Neural cell (in vitro differentiated cells): Measurements from ENCODE around the gene ESR1. TPM values are rescaled to one million over a fixed set of nuclear protein-coding genes. Genes with fewer than 3 reads are reported as not detected.
"Not testable (repeated sequence)": the region's sequence is repeated elsewhere in the genome, so short reads cannot be mapped to it uniquely, and the experiment has no call there.

ENCODE experiments used
- H2AFZ ChIP-seq: fragments of 200-600, 300-800 bp; sonication (generic), shearing (Covaris generic); 2 replicates; pipeline ENCODE4 v1.6.0; 2014; ENCODE audit warnings: low read depth, mild to moderate bottlenecking, antibody characterized with exemption, low read length, moderate library complexity
- H3F3A ChIP-seq: fragments of 200-600 bp; shearing (Covaris generic); 2 replicates; pipeline ENCODE4 v1.6.1; 2016; ENCODE audit warnings: mild to moderate bottlenecking, moderate library complexity, mixed read lengths, antibody characterized with exemption, low read length; ENCODE audit not compliant: insufficient read depth, poor library complexity, severe bottlenecking
- H3K27ac ChIP-seq: fragments of 200-600, 300-800 bp; sonication (generic), shearing (Covaris generic); 2 replicates; pipeline ENCODE4 v1.5.1; 2014; ENCODE audit warnings: mild to moderate bottlenecking, low read length, moderate library complexity
- H3K27me3 ChIP-seq: fragments of 300-800, 200-600 bp; sonication (generic), shearing (Covaris generic); 2 replicates; pipeline ENCODE4 v1.6.0; 2014; ENCODE audit warnings: mild to moderate bottlenecking, low read depth, low read length, moderate library complexity; ENCODE audit not compliant: insufficient read depth
- H3K36me3 ChIP-seq: fragments of 300-800, 200-600 bp; sonication (generic), shearing (Covaris generic); 2 replicates; pipeline ENCODE4 v1.5.1; 2014; ENCODE audit warnings: mild to moderate bottlenecking, antibody characterized with exemption, low read length, moderate library complexity; ENCODE audit not compliant: insufficient read depth
- H3K4me2 ChIP-seq: fragments of 300-800, 200-600 bp; sonication (generic), shearing (Covaris generic); 2 replicates; pipeline ENCODE4 v1.6.0; 2014; ENCODE audit warnings: mild to moderate bottlenecking, low read length
- H3K4me3 ChIP-seq: fragments of 300-800, 200-600 bp; sonication (generic), shearing (Covaris generic); 2 replicates; pipeline ENCODE4 v1.5.1; 2014; ENCODE audit warnings: mild to moderate bottlenecking, low read length, moderate library complexity
- H3K79me2 ChIP-seq: fragments of 200-600 bp; shearing (Covaris generic); replicated peaks from 2 replicates; pipeline ENCODE4 v1.6.0; 2014; ENCODE audit warnings: mild to moderate bottlenecking, low read length, moderate library complexity; ENCODE audit not compliant: insufficient read depth
- H3K9ac ChIP-seq: fragments of 300-800, 200-600 bp; sonication (generic), shearing (Covaris generic); 2 replicates; pipeline ENCODE4 v1.6.1; 2016; ENCODE audit warnings: mild to moderate bottlenecking, low read length, mixed read lengths
- H3K9me2 ChIP-seq: fragments of 200-600 bp; shearing (Covaris generic); 2 replicates; pipeline ENCODE4 v1.6.1; 2016; ENCODE audit warnings: mild to moderate bottlenecking, low read length, mixed read lengths; ENCODE audit not compliant: insufficient read depth
- H3K9me3 ChIP-seq: fragments of 200-600, 300-800 bp; sonication (generic), shearing (Covaris generic); 2 replicates; pipeline ENCODE4 v1.6.1; 2016; ENCODE audit warnings: mild to moderate bottlenecking, mixed run types, low read length, moderate library complexity, mixed read lengths
- H4K20me1 ChIP-seq: fragments of 200-600 bp; shearing (Covaris generic); 2 replicates; pipeline ENCODE4 v1.6.1; 2016; ENCODE audit warnings: mild to moderate bottlenecking, mixed run types; ENCODE audit not compliant: insufficient read depth
- EP300 ChIP-seq: fragments of 450-650 bp; conservative IDR thresholded peaks from 2 replicates; pipeline ENCODE4 v1.6.1; 2014; ENCODE audit warnings: antibody characterized with exemption, mild to moderate bottlenecking, moderate library complexity; ENCODE audit not compliant: poor library complexity, severe bottlenecking
- EZH2 ChIP-seq: fragments of 200-600, 300-800 bp; shearing (Covaris generic), sonication (generic); IDR thresholded peaks from 2 replicates; pipeline ENCODE4 v1.6.1; 2014; ENCODE audit warnings: antibody characterized with exemption, low read length, borderline replicate concordance, mild to moderate bottlenecking; ENCODE audit not compliant: insufficient read depth, poor library complexity, severe bottlenecking
- MXI1 ChIP-seq: fragments of 450-650 bp; conservative IDR thresholded peaks from 2 replicates; pipeline ENCODE4 v1.6.1; 2014; ENCODE audit warnings: antibody characterized with exemption, mild to moderate bottlenecking; ENCODE audit not compliant: poor library complexity, severe bottlenecking
- POLR2AphosphoS5 ChIP-seq: IDR thresholded peaks from 2 replicates; pipeline ENCODE4 v1.6.1; 2012
- RAD21 ChIP-seq: fragments of 450-650 bp; conservative IDR thresholded peaks from 2 replicates; pipeline ENCODE4 v1.6.1; 2014; ENCODE audit warnings: antibody characterized with exemption, mild to moderate bottlenecking, moderate library complexity
- SMC3 ChIP-seq: fragments of 450-650 bp; conservative IDR thresholded peaks from 2 replicates; pipeline ENCODE4 v1.6.1; 2014; ENCODE audit warnings: antibody characterized with exemption, mild to moderate bottlenecking, moderate library complexity; ENCODE audit not compliant: poor library complexity
- TAF1 ChIP-seq: IDR thresholded peaks from 2 replicates; pipeline ENCODE4 v1.6.1; 2012; ENCODE audit warnings: low read depth
- polyA plus RNA-seq: library from polyadenylated mRNA; depleted of rRNA; stranded (reverse); fragments of >200 nt; gene quantifications from 2 replicates; pipeline ENCODE4 v1.2.3, GENCODE V29; 2014
- TF ChIP-seq, protein P1 (sequence below): fragments of 450-650 bp; IDR thresholded peaks from 2 replicates; pipeline ENCODE4 v1.5.1; 2014; ENCODE audit warnings: antibody characterized with exemption, mild to moderate bottlenecking, moderate library complexity; ENCODE audit not compliant: poor library complexity, severe bottlenecking
- TF ChIP-seq, protein P2 (sequence below): IDR thresholded peaks from 2 replicates; pipeline ENCODE4 v1.6.1; 2012; ENCODE audit warnings: borderline replicate concordance

Gene ESR1
- polyA plus RNA-seq, 1 donor from 2014 or later = 0.14 TPM

DNA sequence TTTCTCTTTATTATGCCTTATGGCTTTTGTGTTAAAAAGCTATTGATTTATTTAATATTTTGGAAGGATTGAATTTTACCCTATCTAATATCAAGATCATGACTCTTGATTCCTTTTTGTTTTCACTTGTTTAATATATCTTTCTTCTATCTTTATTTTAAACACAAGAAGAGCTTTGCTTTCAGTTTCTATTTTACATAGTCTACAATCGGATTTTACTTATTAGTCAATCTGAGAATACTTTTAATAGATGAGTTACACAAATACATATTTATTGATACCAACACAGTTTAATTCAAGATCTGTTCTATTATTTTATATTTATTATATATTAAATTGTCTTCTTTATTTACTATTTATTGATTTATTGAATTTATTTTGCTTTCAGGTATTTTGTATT is 218.8 kb downstream of the ESR1 start:
- H3K9me3 ChIP-seq = no peaks in the 10 kb centered on the region
- H4K20me1 ChIP-seq = no peaks in the 10 kb centered on the region
- H3K9ac ChIP-seq = no peak overlapping the region
- no peak overlapping the region for H2AFZ ChIP-seq
- TF ChIP-seq, protein P1, sequence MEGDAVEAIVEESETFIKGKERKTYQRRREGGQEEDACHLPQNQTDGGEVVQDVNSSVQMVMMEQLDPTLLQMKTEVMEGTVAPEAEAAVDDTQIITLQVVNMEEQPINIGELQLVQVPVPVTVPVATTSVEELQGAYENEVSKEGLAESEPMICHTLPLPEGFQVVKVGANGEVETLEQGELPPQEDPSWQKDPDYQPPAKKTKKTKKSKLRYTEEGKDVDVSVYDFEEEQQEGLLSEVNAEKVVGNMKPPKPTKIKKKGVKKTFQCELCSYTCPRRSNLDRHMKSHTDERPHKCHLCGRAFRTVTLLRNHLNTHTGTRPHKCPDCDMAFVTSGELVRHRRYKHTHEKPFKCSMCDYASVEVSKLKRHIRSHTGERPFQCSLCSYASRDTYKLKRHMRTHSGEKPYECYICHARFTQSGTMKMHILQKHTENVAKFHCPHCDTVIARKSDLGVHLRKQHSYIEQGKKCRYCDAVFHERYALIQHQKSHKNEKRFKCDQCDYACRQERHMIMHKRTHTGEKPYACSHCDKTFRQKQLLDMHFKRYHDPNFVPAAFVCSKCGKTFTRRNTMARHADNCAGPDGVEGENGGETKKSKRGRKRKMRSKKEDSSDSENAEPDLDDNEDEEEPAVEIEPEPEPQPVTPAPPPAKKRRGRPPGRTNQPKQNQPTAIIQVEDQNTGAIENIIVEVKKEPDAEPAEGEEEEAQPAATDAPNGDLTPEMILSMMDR = no peak
- TF ChIP-seq POLR2AphosphoS5 (no peak), SMC3 (no peak), RAD21 (no peak), EP300 (no peak), TAF1 (no peak), EZH2 (no peak), MXI1 (no peak)
- TF ChIP-seq, protein P2, sequence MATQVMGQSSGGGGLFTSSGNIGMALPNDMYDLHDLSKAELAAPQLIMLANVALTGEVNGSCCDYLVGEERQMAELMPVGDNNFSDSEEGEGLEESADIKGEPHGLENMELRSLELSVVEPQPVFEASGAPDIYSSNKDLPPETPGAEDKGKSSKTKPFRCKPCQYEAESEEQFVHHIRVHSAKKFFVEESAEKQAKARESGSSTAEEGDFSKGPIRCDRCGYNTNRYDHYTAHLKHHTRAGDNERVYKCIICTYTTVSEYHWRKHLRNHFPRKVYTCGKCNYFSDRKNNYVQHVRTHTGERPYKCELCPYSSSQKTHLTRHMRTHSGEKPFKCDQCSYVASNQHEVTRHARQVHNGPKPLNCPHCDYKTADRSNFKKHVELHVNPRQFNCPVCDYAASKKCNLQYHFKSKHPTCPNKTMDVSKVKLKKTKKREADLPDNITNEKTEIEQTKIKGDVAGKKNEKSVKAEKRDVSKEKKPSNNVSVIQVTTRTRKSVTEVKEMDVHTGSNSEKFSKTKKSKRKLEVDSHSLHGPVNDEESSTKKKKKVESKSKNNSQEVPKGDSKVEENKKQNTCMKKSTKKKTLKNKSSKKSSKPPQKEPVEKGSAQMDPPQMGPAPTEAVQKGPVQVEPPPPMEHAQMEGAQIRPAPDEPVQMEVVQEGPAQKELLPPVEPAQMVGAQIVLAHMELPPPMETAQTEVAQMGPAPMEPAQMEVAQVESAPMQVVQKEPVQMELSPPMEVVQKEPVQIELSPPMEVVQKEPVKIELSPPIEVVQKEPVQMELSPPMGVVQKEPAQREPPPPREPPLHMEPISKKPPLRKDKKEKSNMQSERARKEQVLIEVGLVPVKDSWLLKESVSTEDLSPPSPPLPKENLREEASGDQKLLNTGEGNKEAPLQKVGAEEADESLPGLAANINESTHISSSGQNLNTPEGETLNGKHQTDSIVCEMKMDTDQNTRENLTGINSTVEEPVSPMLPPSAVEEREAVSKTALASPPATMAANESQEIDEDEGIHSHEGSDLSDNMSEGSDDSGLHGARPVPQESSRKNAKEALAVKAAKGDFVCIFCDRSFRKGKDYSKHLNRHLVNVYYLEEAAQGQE = no peak
- H3K36me3 ChIP-seq = no peaks in the 10 kb centered on the region
- no peak overlapping the region for H3K27ac ChIP-seq
- no peaks in the 10 kb centered on the region for H3F3A ChIP-seq
- no peak overlapping the region for H3K4me3 ChIP-seq
- no peak overlapping the region for H3K4me2 ChIP-seq
- H3K79me2 ChIP-seq = no peaks in the 10 kb centered on the region
- no peaks in the 10 kb centered on the region for H3K27me3 ChIP-seq
- H3K9me2 ChIP-seq = no peaks in the 10 kb centered on the region

DNA sequence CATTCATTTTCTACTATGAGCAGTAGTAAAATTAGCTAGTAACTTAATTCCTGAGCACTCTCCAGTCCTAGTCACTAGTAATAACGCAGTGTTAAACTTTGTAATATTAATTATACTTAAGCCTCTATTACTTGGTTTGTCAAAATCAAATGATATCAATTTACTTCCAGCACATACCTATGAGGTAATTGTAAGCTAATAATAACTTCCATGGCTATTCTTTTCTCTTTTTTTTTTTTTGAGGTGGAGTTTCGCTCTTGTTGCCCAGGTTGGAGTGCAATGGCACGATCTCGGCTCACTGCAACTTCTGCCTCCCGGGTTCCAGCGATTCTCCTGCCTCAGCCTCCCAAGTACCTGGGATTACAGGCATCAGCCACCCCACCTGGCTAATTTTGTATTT is 219.3 kb downstream of the ESR1 start:
- H3K27me3 ChIP-seq, H3F3A ChIP-seq, H3K9me2 ChIP-seq, H3K4me2 ChIP-seq, H3K27ac ChIP-seq, H3K36me3 ChIP-seq, H3K4me3 ChIP-seq, H3K9me3 ChIP-seq, H3K79me2 ChIP-seq, H4K20me1 ChIP-seq, H3K9ac ChIP-seq, H2AFZ ChIP-seq: not testable (repeated sequence)

DNA sequence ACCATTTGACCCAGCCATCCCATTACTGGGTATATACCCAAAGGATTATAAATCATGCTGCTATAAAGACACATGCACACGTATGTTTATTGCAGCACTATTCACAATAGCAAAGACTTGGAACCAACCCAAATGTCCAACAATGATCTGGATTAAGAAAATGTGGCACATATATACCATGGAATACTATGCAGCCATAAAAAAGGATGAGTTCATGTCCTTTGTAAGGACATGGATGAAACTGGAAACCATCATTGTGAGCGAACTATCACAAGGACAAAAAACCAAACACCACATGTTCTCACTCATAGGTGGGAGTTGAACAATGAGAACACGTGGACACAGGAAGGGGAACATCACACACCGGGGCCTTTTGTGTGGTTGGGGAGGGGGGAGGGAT is 226.3 kb downstream of the ESR1 start:
- not testable (repeated sequence) for H3K36me3 ChIP-seq, H3K27ac ChIP-seq, H3K9me2 ChIP-seq, H3K79me2 ChIP-seq, H3K9me3 ChIP-seq, H3K4me2 ChIP-seq, H2AFZ ChIP-seq, H3K27me3 ChIP-seq, H4K20me1 ChIP-seq, H3K4me3 ChIP-seq, H3K9ac ChIP-seq, H3F3A ChIP-seq
